GM12892 (cell line): Measurements from ENCODE around the gene PRR23E.

Experiments
- POLR2A ChIP-seq: IDR thresholded peaks from 2 replicates; pipeline ENCODE4 v1.6.1; 2011; ENCODE audit warnings: low read depth, low read length, control low read depth
- POLR2AphosphoS5 ChIP-seq: IDR thresholded peaks from 2 replicates; pipeline ENCODE4 v1.6.1; 2011; ENCODE audit warnings: low read depth, low read length, control low read depth

DNA sequence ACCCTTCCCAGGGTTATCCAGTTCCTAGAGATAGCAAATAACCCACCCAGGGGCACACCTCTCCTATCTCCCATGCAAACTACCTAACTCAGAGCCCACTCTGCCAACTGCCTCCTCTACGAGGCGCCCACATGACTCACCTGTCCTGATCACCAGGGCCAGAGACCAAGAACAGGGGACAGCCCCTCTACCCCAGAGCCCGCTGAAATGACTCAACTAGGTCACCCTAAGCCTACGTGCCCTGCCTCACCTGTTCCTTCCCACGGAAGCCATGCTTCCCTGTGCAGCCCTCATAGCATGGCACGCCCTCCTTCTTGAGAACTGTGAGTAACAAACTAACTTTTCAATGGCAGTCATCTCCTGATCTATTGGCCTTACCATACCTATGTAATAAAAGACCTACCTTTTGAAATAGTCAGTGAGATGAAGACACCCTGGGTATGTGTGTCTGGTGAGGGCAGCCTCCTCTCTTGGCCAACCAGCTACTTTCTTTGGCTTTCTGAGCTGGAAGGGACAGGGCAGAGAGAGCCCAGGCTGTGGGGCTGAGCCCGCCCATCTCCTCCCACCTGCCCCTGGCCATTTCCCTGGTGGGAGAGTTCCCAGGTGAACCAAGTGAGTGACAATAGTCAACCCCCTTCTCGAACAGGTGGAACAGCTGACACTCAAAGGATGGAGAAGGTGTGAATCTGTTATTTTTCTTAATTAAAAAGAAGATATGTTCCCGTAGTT is 25.5 kb upstream of the PRR23E start:
- TF ChIP-seq POLR2A (no peak), POLR2AphosphoS5 (no peak)
